NOMO-1 treated with DMSO at 0.1 percent for 48 hours (cell line): Measurements from ENCODE around the gene CD200.

Experiments
- DNase-seq: peaks from one replicate; lab custom pipeline; 2025; ENCODE audit not compliant: unreplicated experiment; lab: John Stamatoyannopoulos, UW

The CD200 gene

GRCh38 chr3:112409041-112409440 lies 76.1 kb downstream of the CD200 start:
- DNase-seq = no peak

DNA sequence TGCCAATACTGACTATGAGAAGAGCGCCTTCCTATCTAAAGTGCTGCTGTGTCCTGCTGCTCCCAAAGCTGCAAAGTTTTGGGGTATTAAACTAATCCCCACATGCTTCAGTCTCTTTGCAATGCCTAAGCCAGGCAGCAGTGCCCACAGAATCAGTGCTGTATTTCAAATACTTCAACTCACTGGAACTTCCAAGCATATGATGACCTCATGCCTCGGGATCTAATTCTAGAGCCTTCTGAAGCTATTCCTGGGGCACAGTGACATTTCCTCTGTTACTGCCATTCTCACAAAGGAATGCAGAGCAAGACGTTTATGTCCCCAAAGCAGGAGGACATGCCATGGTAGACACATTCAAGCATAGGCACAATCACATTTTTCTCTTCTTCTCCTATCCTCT lies 78.5 kb downstream of the CD200 start:
- no peak for DNase-seq
